ENCODE results near the gene PRDX3.
"Not testable (repeated sequence)": the region's sequence is repeated elsewhere in the genome, so short reads cannot be mapped to it uniquely, and the experiment has no call there.

PRDX3 gene

DNA sequence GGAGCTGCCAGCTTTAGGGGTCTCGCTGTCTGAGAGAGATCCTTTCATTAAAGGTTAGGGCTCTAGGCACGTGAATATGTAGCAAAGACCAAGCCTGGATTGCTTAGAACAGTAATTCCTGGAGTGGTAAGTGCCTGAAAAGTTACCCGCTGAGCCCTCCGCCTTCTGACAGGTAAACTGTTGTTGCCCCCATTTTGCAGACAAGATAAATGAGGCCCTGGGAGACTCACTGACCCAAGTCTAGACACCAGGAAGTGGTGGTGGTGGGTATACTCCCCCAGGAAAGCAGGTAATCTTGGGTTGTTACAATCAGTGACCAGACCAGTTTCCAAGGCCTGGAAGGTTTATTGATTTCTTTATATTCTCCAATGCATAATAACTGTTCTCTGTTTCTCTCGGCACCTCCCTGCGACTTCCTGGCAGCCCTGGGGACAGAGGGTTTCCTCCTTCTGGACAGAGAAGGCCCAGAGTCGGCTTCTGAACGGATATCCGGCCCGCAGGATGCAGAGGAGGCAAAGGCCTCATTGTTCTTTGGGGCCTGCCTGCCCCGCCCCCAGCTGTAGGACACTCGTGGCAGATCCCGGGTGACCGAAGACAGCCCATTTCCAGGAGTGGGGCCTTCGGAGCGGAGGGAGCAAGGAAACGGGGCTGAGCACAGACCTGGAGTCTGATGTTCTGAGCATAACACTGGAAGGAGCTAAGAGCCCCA, 27.4 kb upstream of the PRDX3 start:
- DNase-seq: no peak

DNA sequence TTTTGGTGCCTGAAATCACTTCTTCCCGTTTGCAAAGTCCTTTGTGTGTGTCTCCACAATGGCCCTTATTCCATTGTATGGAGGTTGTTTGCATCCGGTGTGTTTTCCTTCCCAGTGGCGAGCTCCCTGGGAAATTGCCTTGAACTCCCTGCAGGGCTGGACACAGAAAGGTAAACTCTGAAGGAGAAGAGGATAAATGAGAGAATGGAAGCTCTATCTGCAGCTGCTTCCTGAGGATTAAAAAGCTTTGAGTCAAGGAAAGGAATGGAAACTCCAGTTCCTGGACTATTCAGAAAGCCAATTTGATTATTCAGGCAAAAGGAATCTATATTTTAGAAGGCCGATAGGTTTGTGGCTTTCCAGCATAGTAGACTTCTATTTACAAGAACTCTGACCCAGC, 24.4 kb upstream of the PRDX3 start:
- DNase-seq: no peak

DNA sequence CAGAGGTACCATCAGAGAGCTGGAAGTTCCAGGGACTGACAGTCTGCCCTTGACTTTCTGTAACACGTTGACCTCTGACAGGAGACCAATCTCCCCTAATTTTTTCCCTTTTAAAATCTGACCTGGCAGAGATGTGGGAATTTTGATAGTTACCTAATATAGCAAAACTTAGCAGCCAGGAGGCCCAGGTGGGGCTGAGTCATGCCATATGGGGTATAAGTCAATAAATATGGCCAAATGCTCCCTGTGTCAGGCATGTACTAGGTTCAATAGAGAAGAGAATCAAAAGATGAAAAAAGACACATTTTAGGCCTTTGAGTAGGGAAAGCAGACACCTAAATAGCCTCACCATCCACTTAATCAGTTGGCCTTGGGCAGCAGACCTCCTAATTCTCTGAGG, 22.6 kb upstream of the PRDX3 start:
- DNase-seq: no peak

DNA sequence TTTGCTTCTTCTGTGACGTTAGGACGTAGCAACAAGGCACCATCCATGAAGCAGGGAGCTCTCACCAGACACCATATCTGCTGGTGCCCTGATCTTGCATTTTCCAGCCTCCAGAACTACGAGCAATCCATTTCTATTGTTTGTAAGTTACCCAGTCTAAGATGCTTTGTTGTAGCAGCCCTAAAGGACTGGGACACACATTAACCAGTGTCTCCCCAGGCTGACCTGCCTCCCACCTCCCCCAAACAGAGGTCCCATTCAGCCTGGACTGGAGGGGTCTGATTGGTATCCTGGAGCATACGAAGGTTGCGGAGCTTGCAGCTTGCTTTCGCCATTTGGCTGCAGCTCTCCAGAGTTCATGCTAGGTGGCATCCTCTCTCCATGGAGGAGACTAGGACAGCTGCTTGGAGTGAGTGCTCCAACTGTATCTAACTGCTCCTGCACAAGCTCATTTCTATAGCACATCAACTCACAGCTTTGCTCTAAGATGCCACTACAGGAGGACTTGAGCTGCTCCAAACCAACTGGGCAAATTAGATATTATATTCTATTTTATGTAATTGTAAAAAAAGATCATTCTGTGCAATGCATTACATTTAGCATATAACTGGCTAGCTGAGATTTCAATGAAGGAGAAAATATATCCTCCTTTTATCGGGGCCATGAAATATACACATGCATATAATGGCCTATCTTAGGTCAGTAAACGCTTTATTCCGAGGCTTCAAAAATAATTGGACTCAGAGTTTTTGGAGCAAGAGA, 20.8 kb upstream of the PRDX3 start:
- DNase-seq: peak; percentile 36

DNA sequence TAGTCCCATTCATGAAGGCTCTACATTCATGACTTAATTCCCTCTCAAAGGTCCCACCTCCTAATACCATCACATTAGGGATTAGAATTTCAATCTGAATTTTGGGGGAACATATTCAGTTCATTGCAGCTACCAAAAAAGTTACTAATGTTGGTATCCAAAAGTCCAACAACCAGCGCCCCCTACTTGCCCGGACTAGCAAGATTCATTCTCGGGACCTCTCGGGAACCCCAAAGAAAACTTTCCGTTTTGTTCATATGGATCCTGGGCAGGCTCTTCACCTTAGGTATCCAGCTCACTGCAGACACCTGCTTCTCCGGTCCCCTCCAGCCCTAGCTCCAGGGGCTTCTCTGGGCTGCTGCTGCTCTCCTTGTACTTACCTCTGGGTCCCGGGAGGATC, 19.8 kb upstream of the PRDX3 start:
- DNase-seq: no peak

DNA sequence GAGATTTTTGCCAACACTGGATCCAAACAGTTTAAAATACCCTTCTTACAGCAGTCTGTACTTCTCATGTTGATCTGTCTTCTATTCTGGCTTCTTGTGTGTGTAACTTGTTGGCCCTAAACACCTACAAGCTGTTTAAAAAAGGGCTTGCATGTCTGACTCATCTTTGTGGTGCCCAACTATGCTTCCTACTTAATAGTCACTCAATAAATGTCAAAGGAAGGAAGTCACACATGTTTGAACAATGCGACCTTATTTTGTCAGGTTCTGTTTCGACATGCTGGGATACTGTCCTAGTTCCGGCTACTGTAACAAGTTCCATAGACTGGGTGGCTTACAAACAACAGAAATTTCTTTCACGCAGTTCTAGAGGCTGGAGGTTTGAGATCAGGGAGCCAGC, 19.3 kb upstream of the PRDX3 start:
- DNase-seq: no peak

DNA sequence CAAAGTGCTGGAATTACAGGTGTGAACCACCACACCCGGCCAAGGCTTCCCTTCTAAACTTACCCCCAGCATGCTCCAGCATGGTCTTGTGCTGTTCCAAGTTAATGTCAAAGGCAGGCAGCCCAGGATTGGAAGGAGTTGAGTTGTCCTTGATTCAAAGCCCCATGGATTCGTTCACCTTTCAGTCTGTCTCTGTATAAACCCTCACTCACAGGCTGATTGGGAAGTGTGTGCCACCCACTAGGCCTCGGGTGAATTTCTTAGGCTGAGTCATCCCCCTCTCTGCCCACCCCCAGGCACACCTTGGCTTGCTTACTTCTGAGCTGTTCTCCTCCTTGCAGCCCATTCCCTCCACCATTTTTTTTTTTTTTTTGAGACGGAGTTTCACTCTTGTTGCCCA, 13.3 kb upstream of the PRDX3 start:
- peak; percentile 66 for DNase-seq

DNA sequence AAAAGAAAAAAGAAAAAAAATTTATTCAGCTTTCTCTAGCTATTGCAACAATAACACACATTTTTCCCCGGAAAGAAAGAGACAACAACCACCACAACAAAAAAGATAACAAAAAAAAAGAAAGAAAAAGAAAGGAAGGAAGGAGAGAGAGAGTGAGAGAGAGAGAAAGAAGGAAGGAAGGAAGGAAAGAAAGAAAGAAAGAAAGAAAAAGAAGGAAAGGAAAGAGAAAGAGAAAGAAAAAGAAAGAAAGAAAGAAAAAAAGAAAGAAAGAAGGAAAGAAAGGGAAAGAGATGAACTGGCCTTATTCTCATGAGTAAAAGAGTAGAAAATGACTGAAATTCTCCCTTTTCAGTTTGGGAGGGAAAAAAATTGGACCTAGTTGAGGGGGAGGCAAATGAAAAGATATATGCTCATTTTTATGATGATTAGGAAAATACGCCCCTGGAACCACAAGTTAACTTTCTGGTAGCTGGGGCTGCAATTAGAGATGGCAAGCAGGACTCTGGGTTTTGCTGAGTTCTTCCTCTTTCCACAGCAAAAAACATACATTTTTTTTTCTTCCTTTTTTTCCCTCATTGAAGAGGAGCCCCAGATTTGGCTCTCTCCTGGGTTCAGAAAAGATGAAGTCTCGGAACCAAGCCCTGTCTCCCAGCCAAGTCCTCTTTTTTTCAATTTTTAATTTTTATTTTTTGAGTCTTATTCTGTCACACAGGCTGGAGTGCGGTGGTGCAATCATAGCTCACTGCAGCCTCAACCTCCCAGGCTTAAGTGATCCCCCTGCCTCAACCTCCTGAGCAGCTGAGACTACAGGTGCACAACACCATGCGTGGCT, 12.6 kb upstream of the PRDX3 start:
- no peak for DNase-seq

DNA sequence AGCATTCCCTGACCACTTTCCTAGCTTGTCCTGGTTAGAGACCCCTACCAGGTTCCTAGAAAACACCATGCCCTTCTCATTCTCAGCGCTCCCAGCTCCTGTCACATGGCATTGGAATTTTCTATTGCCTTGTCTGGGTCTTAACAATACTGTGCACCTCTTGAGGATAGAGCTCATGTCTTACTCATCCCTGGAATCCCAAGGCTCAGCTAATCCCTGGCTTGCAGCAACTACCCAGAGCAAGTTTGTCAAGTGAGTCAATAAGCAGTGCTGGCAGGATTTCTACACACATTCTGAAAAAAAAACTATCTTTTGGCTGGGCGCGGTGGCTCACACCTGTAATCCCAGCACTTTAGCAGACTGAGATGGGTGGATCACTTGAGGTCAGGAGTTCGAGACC, 11.7 kb upstream of the PRDX3 start:
- DNase-seq: peak; percentile 92

DNA sequence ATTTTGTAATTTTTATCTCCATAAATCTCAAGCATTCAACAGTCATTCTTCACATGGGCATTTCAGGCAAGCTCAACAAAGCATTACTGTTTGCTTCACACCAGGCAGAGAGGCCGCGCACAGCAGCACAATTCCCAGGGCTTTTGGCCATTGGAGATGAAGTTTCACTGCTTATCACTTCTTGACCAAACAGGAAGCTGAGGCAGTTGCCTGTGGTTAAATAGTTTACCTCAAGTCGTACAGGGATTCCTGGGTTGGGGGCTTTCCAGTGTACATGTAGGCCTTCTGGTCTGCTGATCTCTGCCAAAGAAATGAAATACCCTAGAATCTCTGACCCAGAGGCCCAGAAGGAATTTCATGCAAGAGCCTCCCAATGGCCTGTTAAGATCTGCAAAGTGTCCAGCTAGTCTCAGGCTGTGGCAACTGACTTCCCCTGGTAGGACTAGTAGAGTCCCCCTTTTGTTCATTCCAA, 11.2 kb upstream of the PRDX3 start:
- DNase-seq: peak; percentile 88

DNA sequence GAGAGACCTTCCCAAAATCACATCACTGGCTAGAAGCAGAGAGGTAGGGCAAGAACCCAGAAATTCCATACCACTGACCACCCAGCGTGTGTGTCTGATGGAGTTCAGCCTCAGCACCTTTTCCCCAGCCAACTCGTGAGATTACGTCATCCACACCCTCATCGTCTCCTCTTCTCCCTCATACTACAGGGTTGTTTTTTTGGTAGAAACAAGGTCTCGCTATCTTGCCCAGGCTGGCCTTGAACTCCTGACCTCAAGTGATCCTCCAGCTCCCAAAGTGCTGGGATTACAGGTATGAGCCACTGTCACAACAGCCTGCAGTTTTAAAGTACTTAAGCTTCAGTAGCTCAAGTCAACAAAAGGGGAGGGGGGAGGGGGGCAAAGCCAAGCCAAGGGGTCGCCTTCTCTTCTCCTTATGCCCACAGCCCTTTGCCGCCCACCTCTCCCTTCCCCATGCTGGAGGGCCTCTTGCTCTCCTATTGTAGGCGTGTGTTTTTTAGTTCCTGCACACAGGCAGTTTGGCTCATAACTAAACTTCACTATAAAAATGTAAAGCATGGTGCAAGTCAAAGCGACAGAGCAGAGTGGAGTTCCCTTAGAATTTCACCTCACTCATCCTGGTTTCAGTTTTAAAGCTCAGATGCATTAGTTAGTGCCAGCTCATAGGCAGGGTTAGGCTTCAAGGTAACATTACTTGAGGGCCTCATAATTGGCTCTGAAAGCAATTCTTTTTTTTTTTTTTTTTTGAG, 5.2 kb upstream of the PRDX3 start:
- no peak for DNase-seq

DNA sequence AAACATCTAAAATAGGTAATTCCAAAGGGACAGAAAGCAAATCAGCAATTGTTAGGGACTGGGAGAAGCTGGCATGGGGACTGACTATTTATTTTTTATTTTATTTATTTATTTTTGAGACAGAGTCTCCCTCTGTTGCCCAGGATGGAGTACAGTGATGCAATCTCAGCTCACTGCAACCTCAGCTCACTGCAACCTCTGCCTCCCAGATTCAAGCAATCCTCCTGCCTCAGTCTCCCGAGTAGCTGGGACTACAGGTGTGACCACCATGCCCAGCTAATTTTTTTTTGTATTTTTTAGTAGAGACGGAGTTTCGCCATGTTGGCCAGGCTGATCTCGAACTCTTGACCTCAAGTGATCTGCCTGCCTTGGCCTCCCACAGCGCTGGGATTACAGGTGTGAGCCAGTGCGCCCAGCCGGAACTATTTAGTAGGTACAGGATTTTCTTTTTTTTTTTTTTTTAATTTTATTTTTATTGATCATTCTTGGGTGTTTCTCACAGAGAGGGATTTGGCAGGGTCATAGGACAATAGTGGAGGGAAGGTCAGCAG, 2.3 kb upstream of the PRDX3 start:
- DNase-seq: not testable (repeated sequence)

DNA sequence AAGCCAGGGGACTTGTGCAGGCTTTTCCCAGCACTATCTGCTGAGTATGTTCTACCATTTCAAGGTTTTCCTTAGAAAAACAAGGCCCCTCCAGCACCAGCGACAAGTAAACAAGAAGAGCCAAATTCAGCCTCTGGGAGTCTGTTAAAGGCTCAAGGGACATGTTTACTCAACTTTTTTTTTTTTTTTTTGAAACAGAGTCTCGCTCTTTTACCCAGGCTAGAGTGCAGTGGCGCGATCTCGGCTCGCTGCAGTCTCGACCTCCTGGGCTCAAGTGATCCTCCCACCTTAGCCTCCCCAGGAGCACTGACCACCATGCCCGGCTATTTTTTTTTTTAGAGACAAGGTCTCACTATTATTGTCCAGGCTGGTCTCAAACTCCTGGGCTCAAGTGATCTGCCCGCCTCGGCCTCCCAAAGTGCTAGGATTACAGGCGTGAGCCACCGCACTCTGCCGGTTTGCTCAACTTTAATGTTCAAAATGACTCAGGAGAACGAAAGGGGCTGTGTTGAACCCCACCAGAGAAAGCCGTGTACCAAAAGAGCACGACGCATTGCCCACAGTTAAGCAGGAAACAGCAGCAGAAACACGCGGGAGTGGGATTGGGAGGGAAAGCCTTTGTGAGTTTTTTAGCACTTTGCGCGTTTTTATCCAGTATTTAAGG, 772 bp downstream of the PRDX3 start:
- DNase-seq: no peak

DNA sequence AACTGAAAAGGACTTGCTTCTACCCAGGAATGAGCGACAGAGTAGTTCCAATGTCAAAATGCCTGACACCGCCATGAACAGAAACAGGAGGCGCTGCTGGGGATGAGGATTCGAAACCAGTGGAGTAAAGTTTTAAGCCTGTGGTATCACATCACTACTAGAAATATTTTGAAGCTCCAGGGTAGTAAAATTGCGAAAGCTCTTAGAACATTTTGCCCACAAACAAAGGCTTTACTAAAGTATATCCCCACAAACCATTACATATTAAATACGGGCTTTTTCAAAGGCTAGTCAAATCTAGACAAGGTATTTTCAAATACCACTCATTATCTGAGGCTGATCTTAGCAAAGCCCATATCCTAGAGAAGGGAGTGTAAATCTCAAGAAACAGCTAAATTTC, 2.4 kb downstream of the PRDX3 start:
- DNase-seq: no peak

DNA sequence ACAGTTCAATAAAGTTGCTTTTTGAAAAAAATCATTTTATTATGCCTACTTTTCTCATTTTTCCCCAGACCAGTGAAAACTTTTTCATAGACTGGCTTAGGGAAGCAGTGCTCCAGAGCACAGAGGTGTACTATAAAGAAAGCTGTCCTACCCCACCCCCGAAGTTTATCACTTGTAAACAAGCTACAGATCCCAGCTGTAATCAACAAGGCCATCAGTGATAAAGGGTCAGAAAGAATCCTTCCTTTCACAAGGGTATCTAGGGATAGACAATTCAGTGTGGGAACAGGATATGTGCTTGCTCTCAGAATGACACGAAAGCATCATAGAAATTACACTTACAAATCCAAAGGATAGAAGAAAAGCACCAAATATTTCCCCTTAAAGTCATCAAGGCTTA, 4.5 kb downstream of the PRDX3 start:
- no peak for DNase-seq

DNA sequence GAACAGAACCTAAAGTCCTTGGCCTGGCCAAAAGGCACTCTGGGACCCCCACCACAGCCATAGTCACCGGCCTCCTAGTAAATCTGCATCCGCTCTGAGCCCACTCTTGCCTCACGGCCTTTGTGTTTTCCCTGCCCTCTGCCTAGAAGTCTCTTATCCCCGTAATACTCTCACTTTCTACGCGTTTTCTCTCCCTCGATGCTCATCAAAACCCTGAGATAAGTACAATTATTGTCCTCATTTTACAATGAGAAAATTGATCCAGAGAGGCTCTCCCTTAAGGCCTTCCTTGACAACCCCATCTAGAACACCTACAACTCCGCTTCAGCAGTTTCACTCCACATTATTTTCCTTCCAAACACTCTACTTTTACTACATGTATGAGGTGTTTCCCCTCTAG, 11.6 kb downstream of the PRDX3 start:
- DNase-seq: no peak

DNA sequence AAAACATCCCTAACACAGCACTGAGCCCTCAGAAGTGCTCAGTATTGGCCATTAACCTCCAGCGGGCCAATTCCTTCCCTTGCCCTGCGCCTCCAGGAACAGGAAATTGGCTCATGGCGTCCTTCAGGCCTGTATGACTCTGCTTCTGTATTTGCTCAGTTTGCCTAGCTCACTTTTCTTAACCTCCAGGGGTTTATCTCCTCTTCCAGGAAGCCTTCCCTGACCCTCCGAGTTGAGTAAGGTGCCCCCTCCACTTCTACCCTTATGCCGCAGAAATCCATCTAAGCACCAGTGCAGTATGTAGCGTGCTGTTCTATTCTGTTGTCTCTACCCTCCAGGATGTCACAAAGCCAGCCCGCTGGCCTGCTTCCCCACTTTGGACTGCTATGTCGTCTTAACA, 12.0 kb downstream of the PRDX3 start:
- no peak for DNase-seq

DNA sequence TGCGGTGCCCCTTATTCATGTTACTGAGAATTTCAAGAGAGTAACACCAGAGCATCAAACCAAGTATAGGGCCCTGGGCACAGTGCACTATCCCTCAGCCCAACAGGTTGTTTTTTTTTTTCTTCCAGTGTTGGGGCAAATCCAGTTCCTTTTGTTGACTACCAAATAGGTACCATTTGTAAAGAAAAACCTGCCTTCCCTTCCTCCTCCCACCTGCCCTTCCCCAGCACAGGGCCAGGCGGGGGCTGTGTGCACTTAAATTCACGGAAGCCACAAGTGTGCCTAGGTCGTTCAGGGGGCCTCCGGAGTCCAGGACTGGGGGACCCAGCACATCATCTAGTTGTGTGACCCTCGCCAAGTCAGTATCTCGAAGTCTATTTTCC, 12.5 kb downstream of the PRDX3 start:
- DNase-seq: no peak

DNA sequence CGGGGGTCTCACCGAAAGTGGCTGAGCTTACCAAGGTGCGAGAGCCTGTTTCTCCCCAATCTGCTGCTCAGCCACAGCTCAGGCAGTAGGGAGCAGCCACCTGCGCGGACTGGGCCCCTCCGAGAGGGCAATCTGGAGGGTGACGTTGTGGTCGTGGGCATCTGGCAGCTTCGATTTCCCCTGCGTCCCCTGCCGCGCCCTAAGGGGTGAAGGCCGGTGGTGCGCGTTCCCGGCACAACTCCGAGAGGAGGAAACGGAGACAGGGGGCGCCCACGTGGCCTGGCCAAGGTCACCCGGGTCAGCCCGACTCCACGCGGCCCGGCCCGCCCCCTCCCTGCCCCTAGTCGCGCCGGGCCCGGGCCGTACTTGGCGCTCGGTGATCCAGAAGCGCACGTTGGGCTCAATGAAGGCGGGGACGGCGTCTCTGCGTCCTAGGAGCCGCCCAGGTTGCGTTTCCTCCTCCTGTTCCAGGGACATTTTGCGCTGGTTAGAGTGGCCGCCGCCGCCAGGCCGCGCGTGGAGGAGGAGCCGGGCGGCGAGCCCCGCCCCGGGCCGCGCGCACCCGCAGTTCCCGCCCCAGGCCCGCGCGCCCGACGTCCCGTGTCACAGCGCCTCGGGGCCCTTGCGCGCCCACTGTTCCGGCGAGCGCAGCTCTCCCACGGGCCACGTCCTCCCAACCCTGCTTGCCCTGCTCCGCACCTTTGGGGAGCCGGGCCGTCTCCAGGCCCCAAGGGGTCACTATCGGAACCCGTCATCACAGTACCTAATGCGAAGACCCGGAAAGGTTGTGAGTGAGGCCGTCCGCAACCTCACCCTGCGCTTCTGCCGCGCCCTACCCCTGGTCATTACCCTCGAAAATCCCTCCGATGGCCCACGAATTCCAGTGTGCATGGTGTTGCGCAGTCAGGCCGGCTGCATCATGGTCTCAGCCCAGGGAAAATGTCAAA, 13.2 kb downstream of the PRDX3 start, which contains the start of gene SFXN4:
Gene SFXN4 (minus strand): TSS at position 544 of the 947 bp plus-strand sequence. CDS start 67 bp downstream, at position 477.
- DNase-seq: peak; percentile 16

DNA sequence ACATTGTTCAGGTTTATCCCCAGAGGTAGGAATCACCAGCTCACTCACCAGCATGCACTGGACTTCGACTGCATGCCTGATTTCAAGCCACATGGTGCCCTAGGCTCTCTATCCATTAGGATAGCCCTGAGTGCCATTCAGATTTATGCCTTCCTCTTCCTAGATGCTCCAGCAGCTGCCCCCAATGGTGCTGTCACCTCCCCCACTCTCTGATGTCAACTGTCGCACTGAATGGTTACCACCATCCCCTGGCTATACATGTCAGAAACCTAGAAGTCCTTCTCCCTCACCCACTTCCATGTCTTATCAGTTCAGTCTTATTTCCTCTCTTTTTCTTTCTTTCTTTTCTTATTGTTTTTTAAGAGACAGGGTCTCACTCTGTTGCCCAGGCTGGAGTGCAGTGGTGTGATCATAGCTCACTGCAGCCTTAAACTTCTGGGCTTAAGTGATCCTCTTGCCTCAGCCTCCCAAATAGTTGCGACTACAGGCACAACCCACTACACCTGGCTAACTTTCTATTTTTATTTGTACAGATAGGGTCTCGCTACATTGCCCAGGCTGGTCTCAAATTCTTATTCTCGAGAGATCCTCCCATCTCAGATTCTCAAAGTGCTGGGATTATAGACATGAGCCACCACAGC, 16.0 kb downstream of the PRDX3 start:
- no peak for DNase-seq
